Ishikawa (cell line): ENCODE data around the gene EHBP1L1.

Experiments
- CEBPB ChIP-seq: IDR thresholded peaks from 2 replicates; pipeline ENCODE4 v1.6.1; 2012
- CREB1 ChIP-seq: IDR thresholded peaks from 2 replicates; pipeline ENCODE4 v1.6.1; 2012; ENCODE audit warnings: low read depth
- EGR1 ChIP-seq: IDR thresholded peaks from 2 replicates; pipeline ENCODE4 v1.6.1; 2012
- EP300 ChIP-seq: IDR thresholded peaks from 2 replicates; pipeline ENCODE4 v1.6.1; 2012; ENCODE audit warnings: borderline replicate concordance
- FOXM1 ChIP-seq: IDR thresholded peaks from 2 replicates; pipeline ENCODE4 v1.6.1; 2012; ENCODE audit warnings: low read depth, borderline replicate concordance
- NFIC ChIP-seq: IDR thresholded peaks from 2 replicates; pipeline ENCODE4 v1.6.1; 2012
- RAD21 ChIP-seq: IDR thresholded peaks from 2 replicates; pipeline ENCODE4 v1.6.1; 2012; ENCODE audit warnings: low read depth
- REST ChIP-seq: IDR thresholded peaks from 2 replicates; pipeline ENCODE4 v1.6.1; 2012; ENCODE audit warnings: low read depth, mild to moderate bottlenecking
- TAF1 ChIP-seq: IDR thresholded peaks from 2 replicates; pipeline ENCODE4 v1.6.1; 2012; ENCODE audit warnings: low read depth, mild to moderate bottlenecking
- TCF12 ChIP-seq: IDR thresholded peaks from 2 replicates; pipeline ENCODE4 v1.6.1; 2012; ENCODE audit warnings: low read depth
- TEAD4 ChIP-seq: IDR thresholded peaks from 2 replicates; pipeline ENCODE4 v1.6.1; 2012
- USF1 ChIP-seq: IDR thresholded peaks from 2 replicates; pipeline ENCODE4 v1.6.1; 2012
- YY1 ChIP-seq: IDR thresholded peaks from 2 replicates; pipeline ENCODE4 v1.6.1; 2012; ENCODE audit warnings: low read depth
- ZBTB7A ChIP-seq: IDR thresholded peaks from 2 replicates; pipeline ENCODE4 v1.6.1; 2012; ENCODE audit warnings: low read depth
- TF ChIP-seq, protein P1 (sequence below): IDR thresholded peaks from 2 replicates; pipeline ENCODE4 v1.6.1; 2012

The EHBP1L1 gene

DNA sequence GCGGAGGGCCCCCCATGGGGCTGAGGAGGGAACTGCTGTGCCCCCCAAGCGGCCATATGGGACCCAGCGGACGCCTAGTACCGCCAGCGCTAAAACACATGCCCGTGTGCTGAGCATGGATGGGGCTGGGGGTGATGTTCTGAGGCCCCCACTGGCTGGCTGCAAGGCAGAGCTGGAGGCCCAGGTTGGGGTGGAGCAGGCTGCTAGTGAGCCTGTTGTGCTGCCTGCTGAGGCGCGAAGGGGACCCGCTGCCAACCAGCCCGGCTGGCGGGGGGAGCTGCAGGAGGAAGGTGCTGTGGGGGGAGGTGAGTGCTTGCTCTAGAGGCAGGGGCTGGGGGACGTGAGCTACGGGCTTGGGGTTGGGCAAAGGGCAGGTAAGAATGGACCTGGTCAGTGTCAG is 42.9 kb downstream of the EHBP1L1 start:
- TF ChIP-seq USF1 (no peak), TAF1 (no peak), ZBTB7A (no peak), EP300 (no peak), TEAD4 (no peak)

DNA sequence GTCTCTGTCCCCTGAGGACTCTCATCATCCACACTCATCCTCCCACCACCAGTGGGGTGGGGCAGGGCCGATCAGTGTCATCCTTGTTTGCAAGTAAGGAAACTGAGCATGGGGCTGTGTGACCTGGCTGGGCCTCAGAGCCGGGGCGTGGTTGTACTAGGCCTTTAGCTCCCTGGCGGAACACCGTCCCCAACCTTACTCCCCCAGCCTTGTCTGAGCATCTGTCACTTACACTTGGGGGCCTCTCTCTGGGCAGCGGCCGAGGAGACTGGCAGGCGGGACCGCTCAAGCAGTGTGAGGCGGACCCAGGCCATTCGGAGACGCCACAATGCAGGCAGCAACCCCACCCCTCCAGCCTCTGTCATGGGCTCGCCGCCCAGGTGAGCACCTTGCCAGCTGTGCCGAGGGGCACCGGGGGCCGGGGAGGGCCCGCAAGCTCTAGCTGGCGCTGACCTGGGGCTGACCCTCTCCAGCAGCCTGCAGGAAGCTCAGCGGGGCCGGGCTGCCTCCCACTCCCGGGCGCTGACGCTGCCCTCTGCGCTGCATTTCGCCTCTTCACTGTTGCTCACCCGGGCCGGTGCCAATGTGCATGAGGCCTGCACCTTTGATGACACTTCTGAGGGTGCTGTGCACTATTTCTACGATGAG is 43.6 kb downstream of the EHBP1L1 start:
- TF ChIP-seq USF1 (no peak), CREB1 (no peak), TCF12 (no peak), EP300 (no peak), RAD21 (no peak), EGR1 (no peak), FOXM1 (no peak), REST (no peak), CEBPB (no peak), YY1 (no peak)
- TF ChIP-seq, protein P1, sequence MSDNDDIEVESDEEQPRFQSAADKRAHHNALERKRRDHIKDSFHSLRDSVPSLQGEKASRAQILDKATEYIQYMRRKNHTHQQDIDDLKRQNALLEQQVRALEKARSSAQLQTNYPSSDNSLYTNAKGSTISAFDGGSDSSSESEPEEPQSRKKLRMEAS, result no peak

DNA sequence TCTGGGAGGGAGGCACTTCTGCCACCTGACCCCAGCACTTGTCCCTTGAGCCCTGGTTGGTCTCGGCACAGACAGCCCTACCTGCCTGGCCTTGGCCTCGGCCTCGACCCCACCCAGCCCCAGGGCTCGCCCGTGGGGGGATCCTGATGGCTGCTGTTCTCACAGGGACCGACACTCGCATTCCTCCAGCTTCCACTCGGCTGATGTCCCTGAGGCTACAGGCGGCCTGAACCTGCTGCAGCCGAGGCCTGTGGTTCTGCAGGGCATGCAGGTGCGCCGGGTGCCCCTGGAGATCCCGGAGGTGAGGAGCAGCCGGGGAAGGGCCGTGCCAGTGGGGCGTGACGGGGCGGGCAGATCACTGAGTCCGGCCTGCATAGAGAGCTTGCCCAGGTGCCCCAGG is 44.8 kb downstream of the EHBP1L1 start:
- TF ChIP-seq NFIC (no peak), REST (no peak), CEBPB (no peak), EGR1 (no peak), CREB1 (no peak), ZBTB7A (no peak), FOXM1 (no peak)

GRCh38 chr11:65621460-65621859 is 45.6 kb downstream of the EHBP1L1 start:
- TF ChIP-seq TCF12 (no peak), REST (no peak), RAD21 (no peak), CREB1 (no peak), EGR1 (no peak), CEBPB (no peak), USF1 (no peak)
- TF ChIP-seq, protein P1, result no peak

GRCh38 chr11:65622011-65622410 is 46.2 kb downstream of the EHBP1L1 start:
- TF ChIP-seq CEBPB (no peak), EP300 (no peak), TEAD4 (no peak), TAF1 (no peak), NFIC (no peak), TCF12 (no peak), RAD21 (no peak), REST (no peak), FOXM1 (no peak), EGR1 (no peak), YY1 (no peak), USF1 (no peak), ZBTB7A (no peak), CREB1 (no peak)
- TF ChIP-seq, protein P1, result no peak
